ENCODE data around the gene ATP10A.

DNA sequence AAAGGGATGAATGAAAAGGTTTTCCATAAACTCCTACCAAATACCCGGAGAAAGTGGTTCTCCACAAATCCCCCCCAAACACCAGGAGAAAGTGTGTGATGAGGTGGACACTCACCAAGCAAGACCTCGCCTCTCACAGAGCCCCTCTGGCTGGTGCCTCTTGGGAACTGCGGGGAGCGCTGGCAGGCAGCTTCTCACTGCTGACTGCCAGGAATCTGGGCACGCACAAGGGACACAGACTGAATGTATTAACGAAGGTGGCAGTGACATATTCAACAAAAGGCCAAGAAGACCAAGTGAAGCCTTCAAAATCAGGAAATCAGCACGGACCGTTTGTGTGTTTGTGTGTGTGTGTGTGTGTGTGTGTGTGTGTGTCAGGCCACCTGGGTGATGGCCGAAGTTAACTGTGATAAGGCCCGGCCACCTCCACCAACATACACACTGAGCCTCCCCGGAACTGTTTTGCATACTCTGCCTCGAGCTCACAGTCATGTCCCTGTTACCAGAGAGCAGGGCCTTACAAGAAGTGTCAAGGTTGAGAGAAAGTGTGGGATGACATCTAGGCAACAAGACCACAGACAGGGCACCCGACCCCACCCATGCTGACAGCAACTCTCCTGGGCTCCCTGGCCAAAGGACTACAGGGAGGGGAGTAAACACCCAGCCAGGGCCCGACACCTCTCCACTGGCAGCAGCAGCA, 18.0 kb downstream of the ATP10A start:
- no peak for TF ChIP-seq EZH2 (IDR thresholded peaks at IDR 0.05)
- TF ChIP-seq, protein P1, sequence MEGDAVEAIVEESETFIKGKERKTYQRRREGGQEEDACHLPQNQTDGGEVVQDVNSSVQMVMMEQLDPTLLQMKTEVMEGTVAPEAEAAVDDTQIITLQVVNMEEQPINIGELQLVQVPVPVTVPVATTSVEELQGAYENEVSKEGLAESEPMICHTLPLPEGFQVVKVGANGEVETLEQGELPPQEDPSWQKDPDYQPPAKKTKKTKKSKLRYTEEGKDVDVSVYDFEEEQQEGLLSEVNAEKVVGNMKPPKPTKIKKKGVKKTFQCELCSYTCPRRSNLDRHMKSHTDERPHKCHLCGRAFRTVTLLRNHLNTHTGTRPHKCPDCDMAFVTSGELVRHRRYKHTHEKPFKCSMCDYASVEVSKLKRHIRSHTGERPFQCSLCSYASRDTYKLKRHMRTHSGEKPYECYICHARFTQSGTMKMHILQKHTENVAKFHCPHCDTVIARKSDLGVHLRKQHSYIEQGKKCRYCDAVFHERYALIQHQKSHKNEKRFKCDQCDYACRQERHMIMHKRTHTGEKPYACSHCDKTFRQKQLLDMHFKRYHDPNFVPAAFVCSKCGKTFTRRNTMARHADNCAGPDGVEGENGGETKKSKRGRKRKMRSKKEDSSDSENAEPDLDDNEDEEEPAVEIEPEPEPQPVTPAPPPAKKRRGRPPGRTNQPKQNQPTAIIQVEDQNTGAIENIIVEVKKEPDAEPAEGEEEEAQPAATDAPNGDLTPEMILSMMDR (IDR thresholded peaks at IDR 0.05 in 2 of 3, conservative IDR thresholded peaks at IDR 0.05 in 1 of 3; ENCODE audit: borderline replicate concordance in 1 of 3, insufficient read depth in 1 of 3, low read depth in 2 of 3, low read length in 2 of 3) = no peak
- TF ChIP-seq POLR2AphosphoS5 (IDR thresholded peaks at IDR 0.05; ENCODE audit: low read depth, low read length) = no peak
- no peak for TF ChIP-seq EZH2phosphoT487 (IDR thresholded peaks at IDR 0.05; ENCODE audit: borderline replicate concordance)
- TF ChIP-seq MAX (IDR thresholded peaks at IDR 0.05) = no peak
- TF ChIP-seq POLR2A (IDR thresholded peaks at IDR 0.05; ENCODE audit: borderline replicate concordance, extremely low read depth, insufficient read depth, insufficient read length) = no peak
